Endodermal cell (in vitro differentiated cells): ENCODE data around the gene ADAMTS2. TPM values are rescaled to one million over a fixed set of nuclear protein-coding genes. Genes with fewer than 3 reads are reported as not detected.

Source experiments
- DNase-seq: peaks from one replicate; pipeline ENCODE4 v3.0.0-alpha.2; 2017
- H3K27ac ChIP-seq: 2 replicates; pipeline ENCODE4 v1.5.1; 2013; ENCODE audit warnings: mild to moderate bottlenecking, low read depth, low read length, moderate library complexity
- H3K27me3 ChIP-seq: 2 replicates; pipeline ENCODE4 v1.6.1; 2013; ENCODE audit warnings: mild to moderate bottlenecking, low read length, moderate library complexity; ENCODE audit not compliant: insufficient read depth, control insufficient read depth, poor library complexity, severe bottlenecking
- H3K36me3 ChIP-seq: 2 replicates; pipeline ENCODE4 v1.7.0; 2013; ENCODE audit warnings: mild to moderate bottlenecking, low read length, moderate library complexity; ENCODE audit not compliant: control insufficient read depth, insufficient read depth
- H3K4me1 ChIP-seq: one replicate; pipeline ENCODE4 v1.7.0; 2013; ENCODE audit warnings: low read length; ENCODE audit not compliant: control insufficient read depth, insufficient read depth
- H3K4me3 ChIP-seq: 2 replicates; pipeline ENCODE4 v1.5.1; 2013; ENCODE audit warnings: mild to moderate bottlenecking, low read length, moderate library complexity
- H3K9ac ChIP-seq: 2 replicates; pipeline ENCODE4 v1.6.1; 2013; ENCODE audit warnings: mild to moderate bottlenecking, low read length, moderate library complexity; ENCODE audit not compliant: poor library complexity, severe bottlenecking; ENCODE audit errors: extremely low read depth
- H3K9me3 ChIP-seq: 2 replicates; pipeline ENCODE4 v1.6.1; 2013; ENCODE audit warnings: mild to moderate bottlenecking, low read length, moderate library complexity; ENCODE audit not compliant: control insufficient read depth
- H3K27ac Mint-ChIP-seq: 2 replicates; pipeline ENCODE4 v1.8.0; 2020; ENCODE audit warnings: mixed read lengths
- H3K27me3 Mint-ChIP-seq: 2 replicates; pipeline ENCODE4 v1.8.0; 2021; ENCODE audit warnings: mild to moderate bottlenecking, mixed read lengths; ENCODE audit not compliant: insufficient read depth
- H3K36me3 Mint-ChIP-seq: 2 replicates; pipeline ENCODE4 v1.8.0; 2020; ENCODE audit warnings: low read depth, mixed read lengths
- H3K4me1 Mint-ChIP-seq: 2 replicates; pipeline ENCODE4 v1.8.0; 2020; ENCODE audit warnings: mixed read lengths
- H3K4me3 Mint-ChIP-seq: 2 replicates; pipeline ENCODE4 v1.8.0; 2020; ENCODE audit warnings: mild to moderate bottlenecking, moderate library complexity, mixed read lengths
- H3K9me3 Mint-ChIP-seq: 2 replicates; pipeline ENCODE4 v1.8.0; 2020; ENCODE audit warnings: mild to moderate bottlenecking, mixed read lengths
- CTCF ChIP-seq: fragments of 200-600 bp; sonication (generic); conservative IDR thresholded peaks from 2 replicates; pipeline ENCODE4 v1.5.0; 2021; ENCODE audit warnings: antibody characterized with exemption, mild to moderate bottlenecking
- WGBS, 2 experiments: methylation state at CpG; one replicate each; pipeline versions ENCODE4 v1.1.5 to v1.1.7; 2013; ENCODE audit warnings: missing lambda C conversion rate in 2 of 2, mixed read lengths in 1 of 2; ENCODE audit not compliant: insufficient coverage in 1 of 2, insufficient read length in 1 of 2; 5-methylcytosine and 5-hydroxymethylcytosine counted together
- total RNA-seq, 2 donors: library from RNA; stranded (reverse); fragmentation: NEBNext Ultra II Directional in 1 of 2; extraction: Animal tissue kit (Norgen Biotek cat#: 25700) in 1 of 2; gene quantifications; 2 replicates in 1 of 2; 3 replicates in 1 of 2; pipeline ENCODE4 v1.2.1, GENCODE V29; 2021

Gene ADAMTS2
- total RNA-seq, 2 donors from 2014 or later: 1.2 to 2.6 TPM

- Histone ChIP-seq H3K9ac (no peak overlapping the region), H3K36me3 (no peaks in the 10 kb centered on the region), H3K27ac (peak overlapping the region; percentile 49), H3K27me3 (no peaks in the 10 kb centered on the region), H3K9me3 (no peaks in the 10 kb centered on the region), H3K4me3 (no peak overlapping the region), H3K4me1 (no peaks in the 10 kb centered on the region)
- Mint-ChIP-seq H3K9me3 (peaks cover 4% of the 10 kb centered on the region), H3K4me1 (no peaks in the 10 kb centered on the region), H3K27ac (no peak overlapping the region), H3K4me3 (no peak overlapping the region), H3K36me3 (no peaks in the 10 kb centered on the region), H3K27me3 (no peaks in the 10 kb centered on the region)
- WGBS, 2 experiments: 76 to 86% methylated on average over 5 to 10 of the region's 10 CpGs
- DNase-seq: no peak
- no peak for TF ChIP-seq CTCF
These were observed 67.1 kb downstream of the ADAMTS2 start for GRCh38 chr5:179278119-179278518.

GRCh38 chr5:179276838-179277395, 68.3 kb downstream of the ADAMTS2 start:
- TF ChIP-seq CTCF: peak; percentile 59
- no peaks in the 10 kb centered on the region for H3K27me3 ChIP-seq
- H3K9ac ChIP-seq: no peak overlapping the region
- Mint-ChIP-seq H3K4me3 (no peak overlapping the region), H3K27ac (no peak overlapping the region), H3K36me3 (no peaks in the 10 kb centered on the region), H3K27me3 (no peaks in the 10 kb centered on the region), H3K4me1 (no peaks in the 10 kb centered on the region), H3K9me3 (no peaks in the 10 kb centered on the region)
- H3K27ac ChIP-seq: no peak overlapping the region
- no peak for DNase-seq
- H3K4me3 ChIP-seq: no peak overlapping the region
- 92 to 95% methylated on average over 11 to 16 of the region's 17 CpGs for WGBS, 2 experiments
- H3K36me3 ChIP-seq: no peaks in the 10 kb centered on the region
- H3K4me1 ChIP-seq: no peaks in the 10 kb centered on the region
- no peaks in the 10 kb centered on the region for H3K9me3 ChIP-seq

- Histone ChIP-seq H3K4me3 (no peak overlapping the region), H3K27me3 (no peaks in the 10 kb centered on the region), H3K36me3 (no peaks in the 10 kb centered on the region), H3K9ac (no peak overlapping the region), H3K9me3 (no peaks in the 10 kb centered on the region), H3K4me1 (no peaks in the 10 kb centered on the region), H3K27ac (no peak overlapping the region)
- H3K4me1 Mint-ChIP-seq: no peaks in the 10 kb centered on the region
- DNase-seq: no peak
- no peak overlapping the region for H3K27ac Mint-ChIP-seq
- no peaks in the 10 kb centered on the region for H3K27me3 Mint-ChIP-seq
- WGBS, 2 experiments: 92 to 95% methylated on average over 19 to 23 of the region's 23 CpGs
- H3K9me3 Mint-ChIP-seq: no peaks in the 10 kb centered on the region
- no peak for TF ChIP-seq CTCF
- H3K36me3 Mint-ChIP-seq: no peaks in the 10 kb centered on the region
- no peak overlapping the region for H3K4me3 Mint-ChIP-seq
These were observed 69.1 kb downstream of the ADAMTS2 start for GRCh38 chr5:179275941-179276837.
